Measurements from ENCODE around the gene FGF14. TPM values are rescaled to one million over a fixed set of nuclear protein-coding genes. Genes with fewer than 3 reads are reported as not detected.

FGF14 gene
- total RNA-seq, 3 donors from 2014 or later (not counting 1 experiment from before 2014, with no cell fraction given), result not detected

DNA sequence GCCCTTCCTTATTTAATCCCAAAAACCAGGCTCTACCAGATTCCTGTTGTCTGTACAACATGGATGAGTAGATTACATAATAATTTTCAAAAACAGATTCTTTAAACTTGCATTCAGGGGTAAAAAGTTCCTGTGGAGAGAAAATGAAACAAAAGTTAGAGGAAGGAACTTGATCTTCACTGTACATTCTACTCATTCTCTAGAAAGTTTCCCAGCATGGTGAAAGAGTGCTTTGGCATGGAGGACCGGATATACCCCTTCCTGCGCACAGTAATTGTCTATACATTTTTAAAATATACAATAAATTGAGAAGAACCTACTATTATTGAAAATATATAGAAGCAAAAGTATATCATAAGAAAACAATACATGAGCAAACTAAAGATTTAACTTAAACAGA lies 675.2 kb downstream of the FGF14 start:
- Mint-ChIP-seq H3K4me3 (no peak overlapping the region), H3K4me1 (no peaks in the 10 kb centered on the region), H3K27ac (no peak overlapping the region), H3K27me3 (ENCODE audit: low read depth in 2 of 2) (no peaks in the 10 kb centered on the region), H3K9me3 (no peaks in the 10 kb centered on the region), H3K36me3 (no peaks in the 10 kb centered on the region)
- Histone ChIP-seq H3K4me1 (ENCODE audit: control insufficient read depth, insufficient read depth, low read length) (no peaks in the 10 kb centered on the region), H3K4me3 (ENCODE audit: low read length) (no peak overlapping the region), H3K36me3 (ENCODE audit: control insufficient read depth, insufficient read depth, low read length) (no peaks in the 10 kb centered on the region), H3K27me3 (ENCODE audit: control insufficient read depth, insufficient read depth, low read length) (no peaks in the 10 kb centered on the region), H3K9me3 (ENCODE audit: control insufficient read depth, insufficient read depth, low read length) (no peaks in the 10 kb centered on the region), H3K27ac (ENCODE audit: low read length) (no peak overlapping the region)
- TF ChIP-seq, protein P1, sequence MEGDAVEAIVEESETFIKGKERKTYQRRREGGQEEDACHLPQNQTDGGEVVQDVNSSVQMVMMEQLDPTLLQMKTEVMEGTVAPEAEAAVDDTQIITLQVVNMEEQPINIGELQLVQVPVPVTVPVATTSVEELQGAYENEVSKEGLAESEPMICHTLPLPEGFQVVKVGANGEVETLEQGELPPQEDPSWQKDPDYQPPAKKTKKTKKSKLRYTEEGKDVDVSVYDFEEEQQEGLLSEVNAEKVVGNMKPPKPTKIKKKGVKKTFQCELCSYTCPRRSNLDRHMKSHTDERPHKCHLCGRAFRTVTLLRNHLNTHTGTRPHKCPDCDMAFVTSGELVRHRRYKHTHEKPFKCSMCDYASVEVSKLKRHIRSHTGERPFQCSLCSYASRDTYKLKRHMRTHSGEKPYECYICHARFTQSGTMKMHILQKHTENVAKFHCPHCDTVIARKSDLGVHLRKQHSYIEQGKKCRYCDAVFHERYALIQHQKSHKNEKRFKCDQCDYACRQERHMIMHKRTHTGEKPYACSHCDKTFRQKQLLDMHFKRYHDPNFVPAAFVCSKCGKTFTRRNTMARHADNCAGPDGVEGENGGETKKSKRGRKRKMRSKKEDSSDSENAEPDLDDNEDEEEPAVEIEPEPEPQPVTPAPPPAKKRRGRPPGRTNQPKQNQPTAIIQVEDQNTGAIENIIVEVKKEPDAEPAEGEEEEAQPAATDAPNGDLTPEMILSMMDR (IDR thresholded peaks at IDR 0.05), result no peak
- intact Hi-C loops (cut with micrococcal nuclease), result no loop called here
- no peak for ATAC-seq
- no CpG with 5 or more reads among the region's 2 CpGs for WGBS (ENCODE audit: insufficient coverage)
- no peak for DNase-seq

DNA sequence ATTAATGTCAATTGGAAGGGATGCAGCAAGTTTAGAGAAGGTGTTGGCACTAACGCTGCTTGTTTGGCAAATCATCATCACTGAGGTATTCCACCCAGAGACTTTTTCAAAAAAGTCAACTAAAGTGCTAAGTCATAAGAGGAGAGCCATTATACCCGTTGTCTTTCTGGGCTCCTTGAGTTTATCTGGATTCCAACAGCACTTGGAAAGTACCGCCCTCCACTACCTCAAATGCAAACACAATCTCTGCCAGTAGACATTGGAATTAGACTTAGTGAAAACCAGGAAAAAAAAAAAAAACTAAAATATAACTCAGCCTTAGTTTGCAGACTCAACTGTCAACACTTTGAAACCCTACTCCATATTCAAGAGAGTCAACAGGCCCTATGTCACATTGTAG lies 683.4 kb downstream of the FGF14 start:
- no peaks in the 10 kb centered on the region for H3K9me3 ChIP-seq (ENCODE audit: control insufficient read depth, insufficient read depth, low read length)
- intact Hi-C loops (cut with micrococcal nuclease), result no loop called here
- H3K27me3 Mint-ChIP-seq (ENCODE audit: low read depth in 2 of 2), result no peaks in the 10 kb centered on the region
- DNase-seq, result no peak
- H3K36me3 Mint-ChIP-seq, result no peaks in the 10 kb centered on the region
- no peak overlapping the region for H3K4me3 ChIP-seq (ENCODE audit: low read length)
- TF ChIP-seq, protein P1 (IDR thresholded peaks at IDR 0.05), result no peak
- H3K27ac Mint-ChIP-seq, result no peak overlapping the region
- H3K4me1 Mint-ChIP-seq, result no peaks in the 10 kb centered on the region
- ATAC-seq, result no peak
- no peaks in the 10 kb centered on the region for H3K9me3 Mint-ChIP-seq
- 96% methylated on average over 3 of the region's 3 CpGs for WGBS (ENCODE audit: insufficient coverage)
- no peaks in the 10 kb centered on the region for H3K4me1 ChIP-seq (ENCODE audit: control insufficient read depth, insufficient read depth, low read length)
- H3K4me3 Mint-ChIP-seq, result no peak overlapping the region
- H3K27me3 ChIP-seq (ENCODE audit: control insufficient read depth, insufficient read depth, low read length), result no peaks in the 10 kb centered on the region
- H3K27ac ChIP-seq (ENCODE audit: low read length), result no peak overlapping the region
- H3K36me3 ChIP-seq (ENCODE audit: control insufficient read depth, insufficient read depth, low read length), result no peaks in the 10 kb centered on the region

DNA sequence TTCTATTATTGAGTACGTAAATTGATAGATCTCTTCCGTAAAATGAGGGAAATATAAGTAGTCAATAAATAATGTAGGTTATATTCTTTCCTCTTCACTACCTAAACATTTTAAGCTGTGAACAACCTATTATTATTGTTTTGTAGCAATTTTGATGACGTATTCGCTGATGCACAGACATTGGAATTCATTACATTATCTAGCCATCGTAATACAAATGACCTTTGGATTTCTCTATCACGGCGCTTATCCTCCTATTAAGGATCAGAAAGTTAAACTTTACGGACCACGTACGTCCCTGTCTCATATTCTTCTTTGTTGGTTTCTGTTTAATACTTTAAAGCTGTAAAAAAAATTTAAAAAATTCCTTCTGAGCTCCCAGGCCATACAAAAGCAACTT lies 684.5 kb downstream of the FGF14 start:
- no peaks in the 10 kb centered on the region for H3K36me3 ChIP-seq (ENCODE audit: control insufficient read depth, insufficient read depth, low read length)
- no peak overlapping the region for H3K27ac ChIP-seq (ENCODE audit: low read length)
- no peaks in the 10 kb centered on the region for H3K27me3 ChIP-seq (ENCODE audit: control insufficient read depth, insufficient read depth, low read length)
- ATAC-seq, result no peak
- Mint-ChIP-seq H3K36me3 (no peaks in the 10 kb centered on the region), H3K9me3 (no peaks in the 10 kb centered on the region), H3K4me3 (no peak overlapping the region), H3K27ac (no peak overlapping the region), H3K4me1 (no peaks in the 10 kb centered on the region), H3K27me3 (ENCODE audit: low read depth in 2 of 2) (no peaks in the 10 kb centered on the region)
- no peaks in the 10 kb centered on the region for H3K4me1 ChIP-seq (ENCODE audit: control insufficient read depth, insufficient read depth, low read length)
- 96% methylated on average over 5 of the region's 10 CpGs for WGBS (ENCODE audit: insufficient coverage)
- H3K9me3 ChIP-seq (ENCODE audit: control insufficient read depth, insufficient read depth, low read length), result no peaks in the 10 kb centered on the region
- H3K4me3 ChIP-seq (ENCODE audit: low read length), result no peak overlapping the region
- TF ChIP-seq, protein P1 (IDR thresholded peaks at IDR 0.05), result no peak
- intact Hi-C loops (cut with micrococcal nuclease), result no loop called here
- no peak for DNase-seq

DNA sequence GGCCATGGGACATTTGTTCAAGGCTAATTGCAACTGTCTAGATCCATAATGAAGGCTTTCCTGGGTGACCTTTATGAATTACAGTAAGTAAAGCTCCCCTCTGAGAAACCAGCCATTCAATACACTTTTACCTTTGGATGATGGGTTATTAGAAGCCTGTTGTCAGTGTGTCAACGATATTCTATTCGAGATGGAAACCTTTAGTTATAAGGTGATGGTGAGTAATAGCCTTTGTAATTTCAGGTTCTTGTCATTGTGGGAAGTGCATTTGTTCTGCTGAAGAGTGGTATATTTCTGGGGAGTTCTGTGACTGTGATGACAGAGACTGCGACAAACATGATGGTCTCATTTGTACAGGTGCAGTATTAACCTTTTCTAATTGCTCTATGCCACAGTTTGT lies 687.7 kb downstream of the FGF14 start:
- no peak overlapping the region for H3K4me3 Mint-ChIP-seq
- H3K27ac ChIP-seq (ENCODE audit: low read length), result no peak overlapping the region
- no peaks in the 10 kb centered on the region for H3K36me3 ChIP-seq (ENCODE audit: control insufficient read depth, insufficient read depth, low read length)
- ATAC-seq (no peak), DNase-seq (no peak)
- H3K9me3 ChIP-seq (ENCODE audit: control insufficient read depth, insufficient read depth, low read length), result no peaks in the 10 kb centered on the region
- TF ChIP-seq, protein P1 (IDR thresholded peaks at IDR 0.05), result no peak
- 88% methylated on average over 3 of the region's 3 CpGs for WGBS (ENCODE audit: insufficient coverage)
- H3K4me1 ChIP-seq (ENCODE audit: control insufficient read depth, insufficient read depth, low read length), result no peaks in the 10 kb centered on the region
- intact Hi-C loops (cut with micrococcal nuclease), result no loop called here
- no peak overlapping the region for H3K4me3 ChIP-seq (ENCODE audit: low read length)
- H3K9me3 Mint-ChIP-seq, result no peaks in the 10 kb centered on the region
- no peaks in the 10 kb centered on the region for H3K4me1 Mint-ChIP-seq
- H3K27me3 ChIP-seq (ENCODE audit: control insufficient read depth, insufficient read depth, low read length), result no peaks in the 10 kb centered on the region
- no peaks in the 10 kb centered on the region for H3K27me3 Mint-ChIP-seq (ENCODE audit: low read depth in 2 of 2)
- H3K36me3 Mint-ChIP-seq, result no peaks in the 10 kb centered on the region
- H3K27ac Mint-ChIP-seq, result no peak overlapping the region

Data from natural killer cell (primary cell).